ENCODE results near the gene CRTC3.

DNA sequence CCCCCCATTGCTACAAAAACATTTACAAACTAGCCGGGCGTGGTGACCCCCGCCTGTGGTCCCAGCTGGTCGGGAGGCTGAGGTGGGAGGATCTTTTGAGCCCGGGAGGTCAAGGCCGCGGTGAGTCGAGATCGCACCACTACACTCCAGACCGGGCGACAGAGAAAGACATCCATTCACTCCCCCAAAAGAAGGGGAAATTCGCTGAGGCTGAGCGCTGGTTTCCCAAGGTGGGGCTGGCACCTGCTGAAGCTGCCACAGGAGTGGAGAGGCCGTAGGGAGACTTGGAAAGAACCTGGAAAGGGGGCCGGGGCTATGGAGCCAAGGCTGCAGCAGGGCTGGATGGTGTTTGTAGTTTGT, 732 bp upstream of the CRTC3 start:
- no peak for TF ChIP-seq EZH2 (IDR thresholded peaks at IDR 0.05; ENCODE audit: insufficient read depth, low read length)
- no peak for TF ChIP-seq CTCF (IDR thresholded peaks at IDR 0.05; ENCODE audit: insufficient read depth, low read depth, low read length)
